Cardiac atrium fibroblast (primary cell): ENCODE results near the gene PIM1. TPM values are rescaled to one million over a fixed set of nuclear protein-coding genes. Genes with fewer than 3 reads are reported as not detected.

ENCODE experiments used
- total RNA-seq: library from RNA; depleted of rRNA; stranded (reverse); fragments of >200 nt; gene quantifications from 2 replicates; pipeline ENCODE4 v1.2.3, GENCODE V29; 2015

The PIM1 gene
- total RNA-seq, result 27.4 and 38.3 TPM in 2 replicates

DNA sequence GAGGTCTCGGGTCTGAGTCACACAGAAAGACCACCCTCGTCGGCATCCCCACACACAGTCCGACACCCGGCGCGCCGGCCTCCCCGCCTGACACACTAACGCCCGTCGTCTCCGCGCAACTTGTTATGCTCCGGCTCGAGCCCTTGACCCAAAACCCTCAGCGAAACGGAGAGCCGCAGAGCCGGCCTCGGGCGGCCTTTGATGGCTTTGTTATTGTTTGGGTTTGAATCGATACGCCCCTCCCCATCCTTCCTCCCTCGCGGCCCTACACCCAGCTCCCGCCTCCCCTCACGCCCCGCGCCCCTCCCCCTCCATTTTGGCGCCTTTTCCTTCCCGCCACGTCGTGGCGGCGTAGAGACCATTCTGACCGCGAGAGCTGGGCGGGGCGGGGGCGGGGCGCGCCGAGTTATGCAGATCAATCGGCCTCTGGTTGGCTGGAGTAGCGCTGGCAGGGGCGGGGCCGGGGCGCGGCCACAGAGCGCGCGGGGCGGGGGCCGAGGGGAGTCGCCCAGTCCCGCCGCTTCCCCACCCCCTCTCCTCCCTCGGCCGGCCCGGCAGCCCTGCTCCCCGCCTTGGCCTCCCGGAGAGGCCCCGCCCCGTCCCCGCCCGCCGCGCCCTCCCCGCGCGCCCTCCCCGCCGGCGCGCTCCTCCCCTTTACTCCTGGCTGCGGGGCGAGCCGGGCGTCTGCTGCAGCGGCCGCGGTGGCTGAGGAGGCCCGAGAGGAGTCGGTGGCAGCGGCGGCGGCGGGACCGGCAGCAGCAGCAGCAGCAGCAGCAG lies at the start of gene PIM1:
Gene PIM1 (plus strand): TSS at position 657 of the 777 bp plus-strand sequence. CDS start 424 bp downstream, outside the sequence.

Other genes with a start within 250 kb of the PIM1 start
- gene PI16, start 215.4 kb upstream of the PIM1 start, total RNA-seq, result not detected in 2 replicates
- gene MTCH1, start 184.0 kb upstream of the PIM1 start, total RNA-seq, result 197 and 206 TPM in 2 replicates
- gene FGD2, start 164.5 kb upstream of the PIM1 start, total RNA-seq, result not detected in 2 replicates
- gene TBC1D22B, start 87.6 kb downstream of the PIM1 start, total RNA-seq, result 3.4 and 4.7 TPM in 2 replicates
- 0.65 TPM in 1 of 2 replicates, not detected in the other for gene TMEM217, start 88.0 kb downstream of the PIM1 start, total RNA-seq
- 13.9 and 22.7 TPM in 2 replicates for gene RNF8, start 183.8 kb downstream of the PIM1 start, total RNA-seq